ENCODE measurements around the gene ORMDL1. TPM values are rescaled to one million over a fixed set of nuclear protein-coding genes. Genes with fewer than 3 reads are reported as not detected.

Gene ORMDL1
- total RNA-seq, 2 donors from 2014 or later: 94.0 to 95.0 TPM

- no peak for TF ChIP-seq CTCF (IDR thresholded peaks at IDR 0.05)
- Histone ChIP-seq H3K27ac (no peak overlapping the region), H3K27me3 (replicated peaks; ENCODE audit: insufficient read depth) (no peaks in the 10 kb centered on the region), H3K9me3 (no peaks in the 10 kb centered on the region), H3K4me1 (ENCODE audit: control insufficient read depth in 1 of 2, low read depth in 2 of 2) (peaks cover 0 to 8% of the 10 kb centered on the region in 2 donors), H3K4me3 (no peak overlapping the region), H3K36me3 (peaks cover 5% of the 10 kb centered on the region)
- DNase-seq (ENCODE audit: low spot score): no peak
- no peak for ATAC-seq (ENCODE audit: insufficient number of reproducible peaks, low FRiP score, low read depth)
Observed at GRCh38 chr2:189723192-189723591, 60.9 kb downstream of the ORMDL1 start.

Other genes starting within 250 kb of the ORMDL1 start
- 100 to 1,000 TPM in 1 of 2 donors, 10 to 100 TPM in 1; 76.5 to 118 TPM for gene SLC40A1, start 203.6 kb downstream of the ORMDL1 start, total RNA-seq
- 10 to 100 TPM; 48.2 to 59.3 TPM for gene ASNSD1, start 122.9 kb downstream of the ORMDL1 start, total RNA-seq
- 10 to 100 TPM; 15.8 to 31.5 TPM for gene ANKAR, start 109.7 kb downstream of the ORMDL1 start, total RNA-seq
- 1 to 10 TPM; 1.9 to 5.7 TPM for gene OSGEPL1, start 21.5 kb downstream of the ORMDL1 start, total RNA-seq
- 10 to 100 TPM in 1 of 2 donors, 1 to 10 TPM in 1; 7.6 to 27.6 TPM for gene PMS1, start 111 bp upstream of the ORMDL1 start, total RNA-seq